A549 (cell line): ENCODE results near the gene PGGHG.

ENCODE experiments used
- CTCF ChIP-seq: fragments of >200 bp; sonication (Bioruptor Twin); formaldehyde crosslinking; IDR thresholded peaks from 3 replicates; pipeline ENCODE4 v1.5.1; 2016
- ESRRA ChIP-seq: fragments of 150-350 bp; IDR thresholded peaks from 2 replicates; pipeline ENCODE4 v1.6.1; 2014; ENCODE audit warnings: mild to moderate bottlenecking, low read length, borderline replicate concordance
- NPAS2 ChIP-seq: fragments of 250-450 bp; sonication (Bioruptor Pico); IDR thresholded peaks from 2 replicates; pipeline ENCODE4 v1.8.0; 2022; ENCODE audit warnings: mild to moderate bottlenecking, moderate library complexity, borderline replicate concordance
- POLR2A ChIP-seq: IDR thresholded peaks from 2 replicates; pipeline ENCODE4 v1.6.1; 2012; ENCODE audit warnings: mild to moderate bottlenecking, low read length
- REST ChIP-seq: fragments of 200-600 bp; sonication (generic); IDR thresholded peaks from 2 replicates; pipeline ENCODE4 v1.6.1; 2016; ENCODE audit warnings: antibody characterized with exemption, mild to moderate bottlenecking, moderate library complexity
- SREBF2 ChIP-seq: fragments of 450-650 bp; IDR thresholded peaks from 2 replicates; pipeline ENCODE4 v1.6.1; 2014; ENCODE audit warnings: mild to moderate bottlenecking, moderate library complexity
- TP53 ChIP-seq: fragments of 250-450 bp; sonication (Bioruptor Pico); IDR thresholded peaks from 2 replicates; pipeline ENCODE4 v1.5.0; 2021; ENCODE audit warnings: mild to moderate bottlenecking, moderate library complexity

DNA sequence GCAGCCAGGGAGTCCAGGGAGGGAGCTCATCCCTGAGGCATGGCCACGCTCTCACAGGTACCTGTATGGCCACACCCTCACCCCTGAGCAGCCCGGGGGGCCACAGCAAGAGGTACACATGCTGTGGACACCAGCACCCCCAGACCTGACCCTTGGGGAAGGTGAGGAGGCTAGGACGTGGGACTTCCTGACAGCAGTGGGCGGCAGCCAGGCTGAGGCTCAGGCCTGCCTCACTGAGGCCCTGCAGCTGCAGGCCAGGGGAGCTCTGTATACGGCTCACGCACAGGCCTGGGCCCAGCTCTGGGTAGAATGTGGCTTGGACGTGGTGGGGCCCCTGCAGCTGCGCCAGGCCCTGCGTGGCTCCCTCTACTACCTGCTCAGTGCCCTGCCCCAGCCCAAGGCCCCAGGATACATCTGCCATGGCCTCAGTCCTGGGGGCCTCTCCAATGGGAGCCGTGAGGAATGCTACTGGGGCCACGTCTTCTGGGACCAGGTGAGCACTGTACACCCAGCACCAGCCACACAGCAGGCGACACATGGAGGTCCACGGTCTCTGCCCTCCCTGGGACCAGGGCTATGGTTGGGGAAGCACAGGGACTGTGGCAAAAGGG lies 1.8 kb downstream of the PGGHG start:
- TF ChIP-seq CTCF = no peak
- no peak for TF ChIP-seq POLR2A
- TF ChIP-seq REST = no peak
- TF ChIP-seq ESRRA = no peak
- no peak for TF ChIP-seq TP53 (CRISPR knock-in tag)
- TF ChIP-seq NPAS2 (CRISPR knock-in tag) = no peak
- TF ChIP-seq SREBF2 = no peak
